Metanephros (tissue), 2 donors: Measurements from ENCODE around the gene OR2AE1. TPM values are rescaled to one million over a fixed set of nuclear protein-coding genes. Genes with fewer than 3 reads are reported as not detected.

Experiments used
- small RNA-seq: library from RNA; depleted of rRNA; stranded (forward); fragments of <200 nt; gene quantifications from one replicate; pipeline ENCODE3, GENCODE V24; 2014; ENCODE audit warnings: low replicate concordance
- total RNA-seq: library from RNA; depleted of rRNA; stranded (reverse); fragments of >200 nt; gene quantifications from one replicate; pipeline ENCODE4 v1.2.3, GENCODE V29; 2014

OR2AE1 gene
- not detected for total RNA-seq

DNA sequence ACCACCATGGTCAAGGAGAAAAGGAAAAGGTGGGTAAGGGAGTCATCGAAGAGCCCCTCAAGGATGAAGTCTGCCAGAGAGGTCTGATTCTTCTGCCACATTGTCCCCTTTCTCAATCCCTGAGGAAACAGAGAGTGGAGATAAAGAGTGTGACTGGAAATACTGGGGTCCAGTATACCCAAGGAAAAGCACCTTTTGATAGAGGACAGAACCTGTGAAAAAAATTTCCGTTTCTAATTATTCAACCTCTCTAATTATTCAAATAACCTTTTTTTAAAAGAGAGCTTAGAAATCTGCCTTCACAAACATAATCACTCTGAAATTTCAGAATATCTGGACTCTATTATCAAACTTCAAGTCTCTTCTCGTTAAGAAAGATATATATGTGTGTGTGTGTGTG lies at the start of gene OR2AE1:
Gene OR2AE1 (minus strand): TSS at position 101 of the 400 bp plus-strand sequence. CDS start 0 bp downstream, at position 101.

DNA sequence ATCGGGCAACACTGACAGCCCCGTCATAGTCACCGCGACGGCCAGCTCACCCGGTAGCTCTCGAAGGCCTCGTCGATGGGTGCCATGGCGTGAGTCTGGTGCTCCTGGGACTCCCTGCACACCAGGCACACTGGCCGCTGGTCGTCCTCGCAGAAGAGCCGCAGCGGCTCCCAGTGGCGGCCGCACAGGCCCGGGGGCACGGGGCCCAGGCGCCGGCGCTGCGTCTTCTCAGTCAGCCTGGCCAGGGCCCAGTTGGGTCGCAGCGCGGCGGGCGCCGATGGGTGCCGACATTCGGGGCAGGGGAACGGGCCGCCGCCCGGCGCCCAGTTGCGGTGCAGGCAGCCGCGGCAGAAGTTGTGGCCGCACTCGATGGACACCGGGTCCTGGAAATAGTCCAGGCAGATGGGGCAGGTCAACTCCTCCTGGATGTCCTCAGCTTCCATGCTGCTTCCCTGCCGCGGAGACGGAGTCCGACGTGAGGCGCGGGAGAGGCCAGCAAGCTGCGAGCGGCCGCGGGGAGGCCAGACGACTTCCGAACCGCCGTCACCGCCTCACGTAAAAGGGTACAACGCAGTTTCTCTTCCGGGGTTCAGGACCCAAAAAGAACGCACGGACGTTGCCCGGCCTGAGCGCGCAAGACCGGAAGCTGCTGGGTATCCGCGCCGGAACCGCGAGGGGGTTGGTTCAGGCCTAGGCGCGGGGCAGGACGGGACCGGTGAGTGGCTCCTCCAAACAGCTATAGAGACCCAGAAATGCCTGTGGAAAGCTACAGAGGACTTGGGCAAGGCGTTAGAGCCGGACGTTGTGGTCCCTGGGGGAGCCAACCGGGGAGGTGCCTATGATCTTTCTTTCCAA lies 42.4 kb upstream of the OR2AE1 start, which contains the start of gene TRIM4:
Gene TRIM4 (minus strand): TSS at position 572 of the 855 bp plus-strand sequence. CDS start 129 bp downstream, at position 443.

Small RNA genes lying within 50 kb of the gene (small RNA-seq; reads per million reads assigned to genes)
- gene AC011904.1 = not detected
- not detected for gene CYP3A52P

Other genes starting within 250 kb of the OR2AE1 start
- 1.6 TPM for gene CYP3A5, start 197.0 kb downstream of the OR2AE1 start, total RNA-seq
- gene CYP3A7, start 141.8 kb downstream of the OR2AE1 start, total RNA-seq = 0.35 TPM
- gene CYP3A4, start 92.8 kb downstream of the OR2AE1 start, total RNA-seq = not detected
- not detected for gene CYP3A43, start 49.0 kb downstream of the OR2AE1 start, total RNA-seq
- gene TRIM4, start 42.5 kb upstream of the OR2AE1 start, total RNA-seq = 28.1 TPM
- 0.23 TPM for gene GJC3, start 52.6 kb upstream of the OR2AE1 start, total RNA-seq
- gene AZGP1, start 99.0 kb upstream of the OR2AE1 start, total RNA-seq = 18.7 TPM
- 56.9 TPM for gene ZKSCAN1, start 138.6 kb upstream of the OR2AE1 start, total RNA-seq
- gene ZSCAN21, start 172.7 kb upstream of the OR2AE1 start, total RNA-seq = 14.6 TPM
- 36.6 TPM for gene ZNF3, start 204.7 kb upstream of the OR2AE1 start, total RNA-seq
- 56.9 TPM for gene COPS6, start 211.9 kb upstream of the OR2AE1 start, total RNA-seq
- 77.7 TPM for gene MCM7, start 224.4 kb upstream of the OR2AE1 start, total RNA-seq
- gene AP4M1, start 224.6 kb upstream of the OR2AE1 start, total RNA-seq = 19.0 TPM
- 54.1 TPM for gene TAF6, start 242.3 kb upstream of the OR2AE1 start, total RNA-seq
- 24.8 TPM for gene CNPY4, start 242.6 kb upstream of the OR2AE1 start, total RNA-seq
- gene MBLAC1, start 249.9 kb upstream of the OR2AE1 start, total RNA-seq = 4.8 TPM